Measurements from ENCODE around the gene PKD1.

PKD1 gene

GRCh38 chr16:2082983-2083364 lies 52.7 kb downstream of the PKD1 start:
- H3K4me3 ChIP-seq (ENCODE audit: low read length) = no peak overlapping the region
- no peak for TF ChIP-seq CTCF (IDR thresholded peaks at IDR 0.05; ENCODE audit: insufficient read depth, low read depth, low read length, missing control alignments)
- no peak for DNase-seq (ENCODE audit: low read depth)

GRCh38 chr16:2082171-2082982 lies 53.3 kb downstream of the PKD1 start:
- no peak overlapping the region for H3K4me3 ChIP-seq (ENCODE audit: low read length)
- peak; percentile 67 for DNase-seq (ENCODE audit: low read depth)
- TF ChIP-seq CTCF (IDR thresholded peaks at IDR 0.05; ENCODE audit: insufficient read depth, low read depth, low read length, missing control alignments) = no peak

DNA sequence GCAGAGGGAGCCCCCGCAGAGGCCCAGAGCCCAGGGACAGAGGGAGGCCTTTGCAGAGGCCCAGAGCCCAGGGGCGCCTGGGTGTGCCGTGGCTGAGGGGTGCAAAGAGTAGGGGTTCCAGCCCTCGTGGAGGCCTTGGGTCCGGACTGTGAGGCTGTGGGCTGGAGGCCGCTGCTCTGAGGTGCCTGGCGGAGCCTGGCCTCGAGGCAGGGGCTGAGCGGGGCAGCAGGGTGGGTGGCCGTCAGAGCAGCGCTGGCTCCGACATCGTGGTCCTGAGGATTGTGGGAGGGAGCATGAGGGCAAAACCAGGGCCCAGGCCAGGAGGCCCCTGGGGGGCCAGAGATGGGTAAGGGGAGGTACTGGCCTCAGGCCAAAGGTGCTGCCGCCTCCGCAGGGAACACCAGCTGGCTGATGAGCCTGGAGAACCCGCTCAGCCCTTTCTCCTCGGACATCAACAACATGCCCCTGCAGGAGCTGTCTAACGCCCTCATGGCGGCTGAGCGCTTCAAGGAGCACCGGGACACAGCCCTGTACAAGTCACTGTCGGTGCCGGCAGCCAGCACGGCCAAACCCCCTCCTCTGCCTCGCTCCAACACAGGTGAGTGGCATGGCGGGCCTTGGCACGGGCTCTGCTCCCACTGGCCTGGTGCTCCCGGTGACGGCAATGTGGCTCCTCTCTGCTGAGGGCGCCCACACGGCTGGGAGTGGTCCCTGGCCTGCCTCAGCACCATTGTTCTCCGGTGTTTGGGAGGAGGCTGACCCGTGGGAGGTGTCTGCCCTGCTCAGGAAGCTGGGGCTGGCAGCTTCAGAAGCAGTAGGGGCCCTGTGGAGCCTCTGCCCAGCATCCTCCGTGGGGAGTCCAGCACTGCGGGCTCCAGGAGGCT lies 54.3 kb downstream of the PKD1 start:
- H3K4me3 ChIP-seq (ENCODE audit: low read length) = no peak overlapping the region
- no peak for DNase-seq (ENCODE audit: low read depth)
- TF ChIP-seq CTCF (IDR thresholded peaks at IDR 0.05; ENCODE audit: insufficient read depth, low read depth, low read length, missing control alignments) = no peak

DNA sequence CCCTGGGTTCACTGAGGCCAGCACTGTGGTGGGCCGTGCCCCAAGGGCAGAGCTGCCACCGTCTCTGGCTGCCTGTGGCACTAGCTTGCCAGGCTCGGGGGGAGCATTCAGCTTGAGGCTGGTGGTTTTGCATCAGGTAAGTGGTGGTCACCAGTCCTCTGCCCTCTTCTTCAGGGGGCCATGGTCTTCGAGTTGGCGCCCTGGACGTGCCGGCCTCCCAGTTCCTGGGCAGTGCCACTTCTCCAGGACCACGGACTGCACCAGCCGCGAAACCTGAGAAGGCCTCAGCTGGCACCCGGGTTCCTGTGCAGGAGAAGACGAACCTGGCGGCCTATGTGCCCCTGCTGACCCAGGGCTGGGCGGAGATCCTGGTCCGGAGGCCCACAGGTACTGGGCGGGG lies 55.7 kb downstream of the PKD1 start:
- H3K4me3 ChIP-seq (ENCODE audit: low read length) = no peak overlapping the region
- DNase-seq (ENCODE audit: low read depth) = no peak
- TF ChIP-seq CTCF (IDR thresholded peaks at IDR 0.05; ENCODE audit: insufficient read depth, low read depth, low read length, missing control alignments) = no peak

DNA sequence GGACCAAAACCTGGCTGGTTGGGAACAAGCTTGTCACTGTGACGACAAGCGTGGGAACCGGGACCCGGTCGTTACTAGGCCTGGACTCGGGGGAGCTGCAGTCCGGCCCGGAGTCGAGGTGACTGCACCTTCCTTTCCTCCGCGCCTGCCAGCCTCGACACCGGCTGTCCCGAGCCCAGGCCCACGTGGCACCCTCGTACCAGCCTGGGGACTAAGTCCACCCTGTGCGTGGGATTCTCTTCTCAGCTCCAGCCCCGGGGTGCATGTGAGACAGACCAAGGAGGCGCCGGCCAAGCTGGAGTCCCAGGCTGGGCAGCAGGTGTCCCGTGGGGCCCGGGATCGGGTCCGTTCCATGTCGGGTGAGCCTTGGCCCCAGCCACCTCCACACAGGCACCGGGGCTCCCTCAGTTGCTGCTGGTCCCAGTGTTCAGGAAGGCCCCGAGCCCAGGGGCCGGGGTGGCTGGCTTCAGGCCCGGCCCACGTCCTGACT lies 56.3 kb downstream of the PKD1 start:
- TF ChIP-seq CTCF (IDR thresholded peaks at IDR 0.05; ENCODE audit: insufficient read depth, low read depth, low read length, missing control alignments) = no peak
- DNase-seq (ENCODE audit: low read depth) = no peak
- no peak overlapping the region for H3K4me3 ChIP-seq (ENCODE audit: low read length)

DNA sequence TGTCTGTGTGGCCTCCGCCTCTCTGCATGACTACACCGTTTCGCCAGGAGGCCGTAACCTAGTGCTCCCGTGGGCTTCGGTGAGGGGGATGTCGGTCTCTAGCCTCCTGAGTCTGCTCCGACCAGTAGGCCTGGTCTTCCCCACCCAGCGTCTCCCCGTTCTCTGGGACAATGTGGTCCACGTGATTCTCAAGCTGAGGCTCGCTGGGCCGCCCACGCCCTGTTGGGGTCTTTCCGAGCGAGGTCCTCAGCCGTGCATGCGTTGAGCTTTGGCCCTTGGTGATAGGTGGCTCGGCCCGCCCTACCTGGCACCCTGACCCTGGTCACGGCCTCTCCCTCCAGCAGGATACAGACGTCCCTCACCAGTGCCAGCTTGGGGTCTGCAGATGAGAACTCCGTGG lies 57.0 kb downstream of the PKD1 start:
- no peak for DNase-seq (ENCODE audit: low read depth)
- no peak overlapping the region for H3K4me3 ChIP-seq (ENCODE audit: low read length)
- no peak for TF ChIP-seq CTCF (IDR thresholded peaks at IDR 0.05; ENCODE audit: insufficient read depth, low read depth, low read length, missing control alignments)
